HG02571 (cell line): ENCODE measurements around the gene COASY.
A peak's percentile ranks its signal among the peaks of the same experiment; 100 is the strongest.

ENCODE experiments used
- ATAC-seq: cut with Tn5 transposase; IDR thresholded peaks from one replicate; pipeline ENCODE4 v1.9.1; 2021; ENCODE audit warnings: mild to moderate bottlenecking, moderate library complexity; ENCODE audit not compliant: unreplicated experiment

The COASY gene

GRCh38 chr17:42609814-42610801, 48.2 kb downstream of the COASY start:
- ATAC-seq = peak; percentile 7

- no peak for ATAC-seq
These were observed 50.1 kb downstream of the COASY start for GRCh38 chr17:42612013-42612412.

GRCh38 chr17:42613699-42614295, 51.8 kb downstream of the COASY start:
- no peak for ATAC-seq
